K562 (cell line): ENCODE measurements around the gene STRA6. TPM values are rescaled to one million over a fixed set of nuclear protein-coding genes. Genes with fewer than 3 reads are reported as not detected.

Source experiments
- ATAC-seq: fragments of 200-7000 bp; cut with Tn5 transposase; 3 replicates; pipeline ENCODE4 v1.9.1; 2020; ENCODE audit warnings: moderate library complexity
- BruUV-seq: library from RNA; stranded (reverse); fragments of 400-500 nt; replicated peaks from 2 replicates; lab custom pipeline; 2021; lab: Mats Ljungman, UMichigan
- CTCF ChIA-PET: fragments of 300-600 bp; formaldehyde crosslinking; extraction: SDS; loops from one replicate; lab custom pipeline; 2021; ENCODE audit warnings: low intra/inter-chr PET ratio; lab: Yijun Ruan, JAX
- POLR2A ChIA-PET: fragments of 300-600, 350-650 bp; sonication (Branson Sonifier 250); formaldehyde crosslinking; extraction: SDS; loops from one replicate; lab custom pipeline; 2021; ENCODE audit warnings: antibody characterized with exemption, inconsistent platforms; lab: Yijun Ruan, JAX
- DNase-seq, 4 experiments: peaks; one replicate each; pipeline versions ENCODE4 v3.0.0 to v3.0.0-alpha.2; 2011 to 2018; ENCODE audit warnings: low spot score in 3 of 4, mixed read lengths in 3 of 4; ENCODE audit errors: extremely low read depth in 1 of 4
- FAIRE-seq: peaks from 2 replicates; lab custom pipeline; 2011; peaks lifted over from hg19 to GRCh38; lab: Jason Lieb, UNC
- H2AFZ ChIP-seq: 2 replicates; pipeline ENCODE4 v1.6.0; 2011; ENCODE audit warnings: low read depth, low read length, control low read depth, inconsistent platforms
- H3K27ac ChIP-seq: fragments of 200-600 bp; 3 replicates; pipeline ENCODE4 v1.8.0; 2011; ENCODE audit warnings: low read depth, mild to moderate bottlenecking, control low read depth, inconsistent platforms, low read length, moderate library complexity, mixed read lengths; ENCODE audit errors: extremely low read depth
- H3K27me3 ChIP-seq, 2 experiments: fragments of 300-600 bp in 1 of 2; 2 replicates in 1 of 2; 3 replicates in 1 of 2; pipeline versions ENCODE4 v1.6.0 to v1.8.0; 2011; ENCODE audit warnings: inconsistent platforms in 2 of 2, low read length in 2 of 2, mild to moderate bottlenecking in 1 of 2, mixed read lengths in 1 of 2, moderate library complexity in 1 of 2; ENCODE audit not compliant: control insufficient read depth in 2 of 2, insufficient read depth in 2 of 2
- H3K36me3 ChIP-seq: fragments of 300-600 bp; 3 replicates; pipeline ENCODE4 v1.8.0; 2011; ENCODE audit warnings: mild to moderate bottlenecking, low read length, inconsistent platforms; ENCODE audit not compliant: control insufficient read depth, insufficient read depth
- H3K4me1 ChIP-seq, 2 experiments: fragments of 200-600 bp in 1 of 2; replicated peaks in 1 of 2; 2 replicates in 1 of 2; 3 replicates in 1 of 2; pipeline versions ENCODE4 v1.5.1 to v1.8.0; 2011; ENCODE audit warnings: inconsistent platforms in 2 of 2, low read length in 2 of 2, mild to moderate bottlenecking in 1 of 2, mixed read lengths in 1 of 2, moderate library complexity in 1 of 2; ENCODE audit not compliant: control insufficient read depth in 2 of 2, insufficient read depth in 2 of 2
- H3K4me2 ChIP-seq: 2 replicates; pipeline ENCODE4 v1.6.1; 2011; ENCODE audit warnings: low read length, control low read depth, inconsistent platforms, mixed read lengths; ENCODE audit not compliant: insufficient read depth
- H3K4me3 ChIP-seq: fragments of 200-600 bp; sonication (generic), shearing (Covaris generic); 2 replicates; pipeline ENCODE4 v1.5.1; 2016; ENCODE audit warnings: control low read depth, inconsistent platforms
- H3K79me2 ChIP-seq: fragments of 200-600 bp; 3 replicates; pipeline ENCODE4 v1.8.0; 2011; ENCODE audit warnings: low read length, inconsistent platforms; ENCODE audit not compliant: control insufficient read depth, insufficient read depth
- H3K9ac ChIP-seq, 2 experiments: 2 replicates each; pipeline versions ENCODE4 v1.6.0 to v1.6.1; 2011; ENCODE audit warnings: low read depth in 2 of 2, low read length in 2 of 2, control low read depth in 1 of 2, inconsistent platforms in 1 of 2, mild to moderate bottlenecking in 1 of 2, mixed read lengths in 1 of 2; ENCODE audit not compliant: insufficient read depth in 1 of 2
- H3K9me1 ChIP-seq: one replicate; pipeline ENCODE4 v1.6.0; 2011; ENCODE audit warnings: inconsistent platforms, mild to moderate bottlenecking, low read length, moderate library complexity; ENCODE audit not compliant: control insufficient read depth, insufficient read depth
- H3K9me3 ChIP-seq: replicated peaks from 2 replicates; pipeline ENCODE4 v1.5.1; 2011; ENCODE audit warnings: low read depth, low read length, inconsistent platforms; ENCODE audit not compliant: control insufficient read depth, insufficient read depth
- H4K20me1 ChIP-seq: replicated peaks from 2 replicates; pipeline ENCODE4 v1.6.1; 2011; ENCODE audit warnings: low read length, inconsistent platforms, mixed read lengths; ENCODE audit not compliant: control insufficient read depth, insufficient read depth
- DACH1 ChIP-seq: fragments of 450-650 bp; IDR thresholded peaks from 2 replicates; pipeline ENCODE4 v1.6.1; 2018; ENCODE audit not compliant: partially characterized antibody
- FOXO4 ChIP-seq: fragments of 450-650 bp; formaldehyde crosslinking; IDR thresholded peaks from 2 replicates; pipeline ENCODE4 v1.4.0; 2020; ENCODE audit warnings: mild to moderate bottlenecking, moderate library complexity
- MTF1 ChIP-seq: fragments of 250-450 bp; sonication (Bioruptor Pico); IDR thresholded peaks from 2 replicates; pipeline ENCODE4 v1.9.0; 2021; ENCODE audit warnings: moderate library complexity, mild to moderate bottlenecking, inconsistent platforms, borderline replicate concordance
- NCOA1 ChIP-seq: fragments of 450-650 bp; IDR thresholded peaks from 2 replicates; pipeline ENCODE4 v1.6.1; 2016; ENCODE audit warnings: low read depth
- NFIC ChIP-seq: fragments of 450-650 bp; IDR thresholded peaks from 2 replicates; pipeline ENCODE4 v1.6.1; 2017; ENCODE audit warnings: mild to moderate bottlenecking, inconsistent platforms
- POLR3G ChIP-seq: IDR thresholded peaks from 2 replicates; pipeline ENCODE4 v1.6.1; 2011; ENCODE audit not compliant: insufficient read length, insufficient replicate concordance; ENCODE audit errors: extremely low read depth
- ZNF239 ChIP-seq: fragments of 250-450 bp; sonication (Bioruptor Pico); IDR thresholded peaks from 2 replicates; pipeline ENCODE4 v1.4.0; 2020; ENCODE audit warnings: mild to moderate bottlenecking
- ZNF445 ChIP-seq: fragments of 250-450 bp; sonication (Bioruptor Pico); IDR thresholded peaks from 2 replicates; pipeline ENCODE4 v1.4.0; 2020; ENCODE audit warnings: low read depth, mild to moderate bottlenecking, moderate library complexity
- WGBS: fragments of 100-300 bp; shearing (Covaris generic); methylation state at CpG from one replicate; pipeline ENCODE4 v1.1.6; 2016; ENCODE audit warnings: low coverage, mixed read lengths; ENCODE audit not compliant: insufficient coverage; ENCODE audit errors: missing lambda C conversion rate; 5-methylcytosine and 5-hydroxymethylcytosine counted together
- in situ Hi-C: fragments of 300-500 bp; cut with MboI; formaldehyde crosslinking; loops from 4 replicates; pipeline ENCODE4 v1.15.0; 2018; ENCODE audit warnings: inconsistent platforms, mixed read lengths
- intact Hi-C: fragments of 100-400 bp; cut with micrococcal nuclease; formaldehyde crosslinking; loops from 2 replicates; pipeline ENCODE4 v1.14.2; 2022
- polyA plus RNA-seq, 8 experiments: library from polyadenylated mRNA; depleted of rRNA in 4 of 8; stranded (reverse) in 5 of 8; unstranded in 3 of 8; fragments of >200 nt; fragmentation: Nextera tagmentation in 2 of 8; fragmentation: Illumina TruSeq in 1 of 8; extraction: Ambion mirVana in 2 of 8; extraction: Trizol in 1 of 8; gene quantifications; 2 replicates each; pipeline versions ENCODE4 v1.2.1 to v1.2.3, GENCODE V29; 2011 to 2014; ENCODE audit warnings: inconsistent platforms in 1 of 8, missing spikeins in 1 of 8
- total RNA-seq, 7 experiments: library from RNA; depleted of rRNA in 6 of 7; stranded (reverse); fragments of >200 nt in 6 of 7; fragmentation: Illumina TruSeq in 2 of 7; extraction: Trizol in 2 of 7; gene quantifications; 2 replicates each; pipeline versions ENCODE4 v1.2.1 to v1.2.3, GENCODE V29; 2011 to 2021; ENCODE audit warnings: low replicate concordance in 1 of 7

The STRA6 gene
- total and polyA plus RNA-seq, 9 of the 15 experiments (the other 6 are each of a cell fraction or from before 2014, with no cell fraction given): 0.04 to 2.0 (median 0.43) TPM; not detected in 2

GRCh38 chr15:74228723-74229081, 26.1 kb upstream of the STRA6 start (continued):
- TF ChIP-seq POLR3G (no peak), MTF1 (no peak), NCOA1 (no peak), FOXO4 (CRISPR knock-in tag) (no peak), ZNF239 (CRISPR knock-in tag) (no peak)

- H3K79me2 ChIP-seq: no peaks in the 10 kb centered on the region
- H3K27me3 ChIP-seq: peaks cover 18 to 61% of the 10 kb centered on the region in 2 experiments
- H3K4me1 ChIP-seq: no peaks in the 10 kb centered on the region
- no peaks in the 10 kb centered on the region for H3K9me1 ChIP-seq
- CTCF ChIA-PET: no interaction called here
- BruUV-seq: no TSS peak
- no peaks in the 10 kb centered on the region for H3K36me3 ChIP-seq
- FAIRE-seq (no peak), DNase-seq (no peak), ATAC-seq (no peak)
- H2AFZ ChIP-seq: no peak overlapping the region
- intact Hi-C loops: no loop called here
- H4K20me1 ChIP-seq: peaks cover 7% of the 10 kb centered on the region; the same call in 1 of the 2 replicates
- in situ Hi-C loops: no loop called here
- H3K9ac ChIP-seq: no peak overlapping the region
- no peak overlapping the region for H3K4me2 ChIP-seq
- no peaks in the 10 kb centered on the region for H3K9me3 ChIP-seq
- WGBS: 2% methylated on average over 11 of the region's 11 CpGs
- H3K27ac ChIP-seq: no peak overlapping the region
- no peak overlapping the region for H3K4me3 ChIP-seq
- TF ChIP-seq ZNF445 (CRISPR knock-in tag) (no peak), NFIC (peak; percentile 52; the same call in 1 of the 2 replicates), DACH1 (no peak)
- POLR2A ChIA-PET: interaction anchor here (0.6 kb wide), 1 partner anchor 18 kb away, joined by 3 read pairs; no protein-coding TSS in a partner anchor
Measured at GRCh38 chr15:74227968-74228722, 25.6 kb upstream of the STRA6 start.
